MM.1S (cell line): Measurements from ENCODE around the gene NTRK2.

Experiments
- DNase-seq: peaks from one replicate; pipeline ENCODE4 v3.0.0-alpha.2; 2015
- H2AFZ ChIP-seq: fragments of 300-600 bp; sonication (generic); 2 replicates; pipeline ENCODE4 v1.6.0; 2016; ENCODE audit warnings: antibody characterized with exemption, low read length
- H3F3A ChIP-seq: fragments of 300-600 bp; sonication (generic); 2 replicates; pipeline ENCODE4 v1.6.1; 2016; ENCODE audit warnings: mild to moderate bottlenecking, antibody characterized with exemption, low read length, moderate library complexity, mixed read lengths; ENCODE audit not compliant: insufficient read depth
- H3K27ac ChIP-seq: fragments of 300-600 bp; sonication (generic); 2 replicates; pipeline ENCODE4 v1.5.1; 2016; ENCODE audit warnings: mild to moderate bottlenecking, low read length
- H3K27me3 ChIP-seq: fragments of 300-600 bp; sonication (generic); replicated peaks from 2 replicates; pipeline ENCODE4 v1.6.0; 2016; ENCODE audit warnings: low read length; ENCODE audit not compliant: insufficient read depth
- H3K36me3 ChIP-seq: fragments of 300-600 bp; sonication (generic); replicated peaks from 2 replicates; pipeline ENCODE4 v1.6.1; 2016; ENCODE audit warnings: mild to moderate bottlenecking, low read length, mixed read lengths; ENCODE audit not compliant: insufficient read depth
- H3K4me1 ChIP-seq: fragments of 300-600 bp; sonication (generic); 2 replicates; pipeline ENCODE4 v1.6.1; 2016; ENCODE audit warnings: low read length, mixed read lengths
- H3K4me2 ChIP-seq: fragments of 300-600 bp; sonication (generic); 2 replicates; pipeline ENCODE4 v1.6.0; 2016; ENCODE audit warnings: low read depth, low read length
- H3K4me3 ChIP-seq: fragments of 300-600 bp; sonication (generic); 2 replicates; pipeline ENCODE4 v1.5.1; 2016; ENCODE audit warnings: low read length, mixed read lengths
- H3K79me2 ChIP-seq: fragments of 300-600 bp; sonication (generic); 2 replicates; pipeline ENCODE4 v1.6.1; 2016; ENCODE audit warnings: mixed run types, low read length, mixed read lengths
- H3K9ac ChIP-seq: fragments of 300-600 bp; sonication (generic); 2 replicates; pipeline ENCODE4 v1.6.1; 2016; ENCODE audit warnings: low read length, mixed read lengths
- H3K9me2 ChIP-seq: fragments of 300-600 bp; sonication (generic); replicated peaks from 2 replicates; pipeline ENCODE4 v1.6.1; 2016; ENCODE audit warnings: mild to moderate bottlenecking, low read length, mixed read lengths; ENCODE audit not compliant: insufficient read depth
- H3K9me3 ChIP-seq: fragments of 300-600 bp; sonication (generic); replicated peaks from 2 replicates; pipeline ENCODE4 v1.6.1; 2016; ENCODE audit warnings: mild to moderate bottlenecking, low read length, mixed read lengths; ENCODE audit not compliant: insufficient read depth
- H4K20me1 ChIP-seq: fragments of 300-600 bp; sonication (generic); 2 replicates; pipeline ENCODE4 v1.6.1; 2016; ENCODE audit warnings: mild to moderate bottlenecking, low read length, moderate library complexity, mixed read lengths; ENCODE audit not compliant: insufficient read depth
- CTCF ChIP-seq: fragments of 300-600 bp; sonication (generic); IDR thresholded peaks from 2 replicates; pipeline ENCODE4 v1.5.1; 2016; ENCODE audit warnings: antibody characterized with exemption, low read length, mixed read lengths
- EZH2 ChIP-seq: fragments of 300-600 bp; sonication (generic); optimal IDR thresholded peaks from 2 replicates; pipeline ENCODE3; 2017; ENCODE audit warnings: low read depth, mild to moderate bottlenecking, antibody characterized with exemption, low read length, mixed read lengths
- EZH2phosphoT487 ChIP-seq: fragments of 300-600 bp; sonication (generic); IDR thresholded peaks from 2 replicates; pipeline ENCODE4 v1.6.1; 2018; ENCODE audit warnings: antibody characterized with exemption, low read length

Gene NTRK2

GRCh38 chr9:84831377-84831776 lies 161.8 kb downstream of the NTRK2 start:
- no peaks in the 10 kb centered on the region for H3K4me1 ChIP-seq
- H3K9me2 ChIP-seq: no peaks in the 10 kb centered on the region
- no peak overlapping the region for H3K4me2 ChIP-seq
- H3K9me3 ChIP-seq: no peaks in the 10 kb centered on the region
- H4K20me1 ChIP-seq: no peaks in the 10 kb centered on the region
- H3K27ac ChIP-seq: no peak overlapping the region
- H3K9ac ChIP-seq: no peak overlapping the region
- no peak overlapping the region for H3K4me3 ChIP-seq
- H3F3A ChIP-seq: no peaks in the 10 kb centered on the region
- no peak for TF ChIP-seq CTCF
- TF ChIP-seq EZH2phosphoT487: no peak
- TF ChIP-seq EZH2: no peak
- DNase-seq: no peak
- H3K79me2 ChIP-seq: no peaks in the 10 kb centered on the region
- no peaks in the 10 kb centered on the region for H3K36me3 ChIP-seq
- no peak overlapping the region for H2AFZ ChIP-seq
- no peaks in the 10 kb centered on the region for H3K27me3 ChIP-seq

- no peaks in the 10 kb centered on the region for H3K79me2 ChIP-seq
- no peaks in the 10 kb centered on the region for H3F3A ChIP-seq
- DNase-seq: no peak
- H3K4me3 ChIP-seq: no peak overlapping the region
- no peaks in the 10 kb centered on the region for H3K27me3 ChIP-seq
- no peaks in the 10 kb centered on the region for H3K4me1 ChIP-seq
- H4K20me1 ChIP-seq: no peaks in the 10 kb centered on the region
- H3K9ac ChIP-seq: no peak overlapping the region
- TF ChIP-seq EZH2: no peak
- no peak for TF ChIP-seq CTCF
- no peak for TF ChIP-seq EZH2phosphoT487
- H3K9me3 ChIP-seq: no peaks in the 10 kb centered on the region
- H3K27ac ChIP-seq: no peak overlapping the region
- H3K4me2 ChIP-seq: no peak overlapping the region
- H3K9me2 ChIP-seq: no peaks in the 10 kb centered on the region
- H2AFZ ChIP-seq: no peak overlapping the region
- H3K36me3 ChIP-seq: no peaks in the 10 kb centered on the region
These were observed 162.9 kb downstream of the NTRK2 start for GRCh38 chr9:84832453-84832852.

GRCh38 chr9:84834426-84834825 lies 164.9 kb downstream of the NTRK2 start:
- H3K27me3 ChIP-seq: no peaks in the 10 kb centered on the region
- H3K9me2 ChIP-seq: no peaks in the 10 kb centered on the region
- no peak overlapping the region for H2AFZ ChIP-seq
- H3K4me1 ChIP-seq: no peaks in the 10 kb centered on the region
- H3K9ac ChIP-seq: no peak overlapping the region
- H3F3A ChIP-seq: no peaks in the 10 kb centered on the region
- no peaks in the 10 kb centered on the region for H3K36me3 ChIP-seq
- H4K20me1 ChIP-seq: no peaks in the 10 kb centered on the region
- no peak overlapping the region for H3K27ac ChIP-seq
- no peak overlapping the region for H3K4me3 ChIP-seq
- H3K4me2 ChIP-seq: no peak overlapping the region
- no peak for DNase-seq
- TF ChIP-seq EZH2: no peak
- no peak for TF ChIP-seq CTCF
- TF ChIP-seq EZH2phosphoT487: no peak
- H3K9me3 ChIP-seq: no peaks in the 10 kb centered on the region
- H3K79me2 ChIP-seq: no peaks in the 10 kb centered on the region

- H3F3A ChIP-seq: no peaks in the 10 kb centered on the region
- DNase-seq: no peak
- H3K79me2 ChIP-seq: no peaks in the 10 kb centered on the region
- H3K9ac ChIP-seq: no peak overlapping the region
- H3K4me3 ChIP-seq: no peak overlapping the region
- H2AFZ ChIP-seq: no peak overlapping the region
- H4K20me1 ChIP-seq: no peaks in the 10 kb centered on the region
- no peaks in the 10 kb centered on the region for H3K27me3 ChIP-seq
- H3K36me3 ChIP-seq: no peaks in the 10 kb centered on the region
- H3K4me1 ChIP-seq: no peaks in the 10 kb centered on the region
- no peak overlapping the region for H3K4me2 ChIP-seq
- H3K9me3 ChIP-seq: no peaks in the 10 kb centered on the region
- no peaks in the 10 kb centered on the region for H3K9me2 ChIP-seq
- TF ChIP-seq EZH2 (no peak), CTCF (no peak)
- H3K27ac ChIP-seq: no peak overlapping the region
These were observed 166.2 kb downstream of the NTRK2 start for GRCh38 chr9:84835745-84836144.
